Measurements from ENCODE around the gene GALNT13.
A peak's percentile ranks its signal among the peaks of the same experiment; 100 is the strongest.

The GALNT13 gene

GRCh38 chr2:154392256-154392655 is 520.5 kb downstream of the GALNT13 start:
- Histone ChIP-seq H3K4me1 (no peaks in the 10 kb centered on the region), H3K9me3 (no peaks in the 10 kb centered on the region), H3K27me3 (no peaks in the 10 kb centered on the region), H3K36me3 (no peaks in the 10 kb centered on the region), H3K4me3 (ENCODE audit: low read depth, low read length) (no peak overlapping the region)
- TF ChIP-seq CTCF (IDR thresholded peaks at IDR 0.05; ENCODE audit: low read depth, low read length): no peak
- DNase-seq: no peak

GRCh38 chr2:154394600-154394999 is 522.9 kb downstream of the GALNT13 start:
- Histone ChIP-seq H3K36me3 (no peaks in the 10 kb centered on the region), H3K4me1 (no peaks in the 10 kb centered on the region), H3K27me3 (no peaks in the 10 kb centered on the region), H3K9me3 (no peaks in the 10 kb centered on the region), H3K4me3 (ENCODE audit: low read depth, low read length) (no peak overlapping the region)
- no peak for TF ChIP-seq CTCF (IDR thresholded peaks at IDR 0.05; ENCODE audit: low read depth, low read length)
- no peak for DNase-seq

GRCh38 chr2:154400563-154401290 is 529.0 kb downstream of the GALNT13 start:
- TF ChIP-seq CTCF (IDR thresholded peaks at IDR 0.05; ENCODE audit: low read depth, low read length): no peak
- Histone ChIP-seq H3K36me3 (no peaks in the 10 kb centered on the region), H3K27me3 (no peaks in the 10 kb centered on the region), H3K4me1 (no peaks in the 10 kb centered on the region), H3K4me3 (ENCODE audit: low read depth, low read length) (no peak overlapping the region), H3K9me3 (no peaks in the 10 kb centered on the region)
- DNase-seq: no peak

- Histone ChIP-seq H3K4me3 (ENCODE audit: low read depth, low read length) (no peak overlapping the region), H3K9me3 (no peaks in the 10 kb centered on the region), H3K36me3 (no peaks in the 10 kb centered on the region), H3K4me1 (no peaks in the 10 kb centered on the region), H3K27me3 (no peaks in the 10 kb centered on the region)
- TF ChIP-seq CTCF (IDR thresholded peaks at IDR 0.05; ENCODE audit: low read depth, low read length): peak; percentile 51
- no peak for DNase-seq
Measured at GRCh38 chr2:154402213-154402612, 530.5 kb downstream of the GALNT13 start.

GRCh38 chr2:154403242-154403790 is 531.6 kb downstream of the GALNT13 start:
- no peak for DNase-seq

More at GRCh38 chr2:154403242-154403790, 531.6 kb downstream of the GALNT13 start:
- no peak for TF ChIP-seq CTCF (IDR thresholded peaks at IDR 0.05; ENCODE audit: low read depth, low read length)
- no peaks in the 10 kb centered on the region for H3K36me3 ChIP-seq
- no peak overlapping the region for H3K4me3 ChIP-seq (ENCODE audit: low read depth, low read length)
- no peaks in the 10 kb centered on the region for H3K27me3 ChIP-seq
- H3K4me1 ChIP-seq: no peaks in the 10 kb centered on the region
- H3K9me3 ChIP-seq: no peaks in the 10 kb centered on the region

All from BE2C (cell line).